Gastrocnemius medialis (tissue), 4 donors: ENCODE results near the gene IL24.

Experiments
- POLR2A ChIP-seq, 2 donors: fragments of 450-650 bp; IDR thresholded peaks; one replicate each; pipeline ENCODE4 v1.6.1; 2017; ENCODE audit warnings: antibody characterized with exemption in 2 of 2, mild to moderate bottlenecking in 2 of 2, moderate library complexity in 2 of 2
- TF ChIP-seq, protein P1 (sequence below), 5 experiments: fragments of 450-650 bp in 3 of 5; fragments of 200-600 bp in 2 of 5; sonication (generic) in 2 of 5; IDR thresholded peaks in 4 of 5; conservative IDR thresholded peaks in 1 of 5; 1 replicate in 4 of 5; 2 replicates in 1 of 5; pipeline ENCODE4 v1.5.1; 2016 to 2019; ENCODE audit warnings: antibody characterized with exemption in 5 of 5, mild to moderate bottlenecking in 3 of 5, moderate library complexity in 3 of 5

DNA sequence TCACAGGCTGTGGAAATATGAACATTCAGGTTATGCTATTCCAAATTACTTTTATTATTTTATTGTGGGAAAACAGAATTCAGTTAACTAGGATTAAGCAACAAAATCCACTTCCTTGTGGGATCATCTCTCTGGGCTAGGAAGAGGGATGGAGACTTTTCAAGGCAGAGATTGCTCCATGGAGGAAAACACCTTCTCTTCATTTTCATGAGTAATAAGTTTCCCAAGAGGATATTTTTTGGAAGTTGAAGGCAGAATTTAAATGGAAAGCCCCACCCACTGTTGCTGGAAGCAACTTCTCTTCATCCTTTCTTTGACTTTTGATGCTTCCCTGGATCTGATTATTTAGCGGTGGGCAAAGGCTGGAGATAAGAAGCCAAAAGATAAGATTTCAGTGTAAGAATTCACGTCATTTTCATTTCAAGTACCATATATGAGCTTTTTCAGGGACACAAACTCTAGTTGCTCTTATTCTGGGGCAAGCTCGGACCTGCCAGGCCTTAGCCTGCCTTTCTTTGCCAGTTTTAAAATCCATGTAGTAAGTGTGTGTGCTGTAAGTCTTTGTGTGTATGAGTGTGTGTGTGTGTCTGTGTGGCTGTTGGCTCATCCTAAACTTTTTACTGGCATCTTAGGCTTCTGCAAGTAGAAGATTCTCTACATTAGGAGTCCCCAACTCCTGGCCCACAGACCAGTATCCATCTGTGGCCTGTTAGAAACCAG is 11.7 kb upstream of the IL24 start:
- TF ChIP-seq, protein P1, sequence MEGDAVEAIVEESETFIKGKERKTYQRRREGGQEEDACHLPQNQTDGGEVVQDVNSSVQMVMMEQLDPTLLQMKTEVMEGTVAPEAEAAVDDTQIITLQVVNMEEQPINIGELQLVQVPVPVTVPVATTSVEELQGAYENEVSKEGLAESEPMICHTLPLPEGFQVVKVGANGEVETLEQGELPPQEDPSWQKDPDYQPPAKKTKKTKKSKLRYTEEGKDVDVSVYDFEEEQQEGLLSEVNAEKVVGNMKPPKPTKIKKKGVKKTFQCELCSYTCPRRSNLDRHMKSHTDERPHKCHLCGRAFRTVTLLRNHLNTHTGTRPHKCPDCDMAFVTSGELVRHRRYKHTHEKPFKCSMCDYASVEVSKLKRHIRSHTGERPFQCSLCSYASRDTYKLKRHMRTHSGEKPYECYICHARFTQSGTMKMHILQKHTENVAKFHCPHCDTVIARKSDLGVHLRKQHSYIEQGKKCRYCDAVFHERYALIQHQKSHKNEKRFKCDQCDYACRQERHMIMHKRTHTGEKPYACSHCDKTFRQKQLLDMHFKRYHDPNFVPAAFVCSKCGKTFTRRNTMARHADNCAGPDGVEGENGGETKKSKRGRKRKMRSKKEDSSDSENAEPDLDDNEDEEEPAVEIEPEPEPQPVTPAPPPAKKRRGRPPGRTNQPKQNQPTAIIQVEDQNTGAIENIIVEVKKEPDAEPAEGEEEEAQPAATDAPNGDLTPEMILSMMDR (IDR thresholded peaks at IDR 0.05 in 4 of 5, conservative IDR thresholded peaks at IDR 0.05 in 1 of 5), result no peak
- no peak for TF ChIP-seq POLR2A (IDR thresholded peaks at IDR 0.05)
